ENCODE results near the gene DDX4.

DDX4 gene

GRCh38 chr5:55821731-55822512 lies 84.1 kb downstream of the DDX4 start:
- peak; percentile 31 for DNase-seq (ENCODE audit: low spot score)

DNA sequence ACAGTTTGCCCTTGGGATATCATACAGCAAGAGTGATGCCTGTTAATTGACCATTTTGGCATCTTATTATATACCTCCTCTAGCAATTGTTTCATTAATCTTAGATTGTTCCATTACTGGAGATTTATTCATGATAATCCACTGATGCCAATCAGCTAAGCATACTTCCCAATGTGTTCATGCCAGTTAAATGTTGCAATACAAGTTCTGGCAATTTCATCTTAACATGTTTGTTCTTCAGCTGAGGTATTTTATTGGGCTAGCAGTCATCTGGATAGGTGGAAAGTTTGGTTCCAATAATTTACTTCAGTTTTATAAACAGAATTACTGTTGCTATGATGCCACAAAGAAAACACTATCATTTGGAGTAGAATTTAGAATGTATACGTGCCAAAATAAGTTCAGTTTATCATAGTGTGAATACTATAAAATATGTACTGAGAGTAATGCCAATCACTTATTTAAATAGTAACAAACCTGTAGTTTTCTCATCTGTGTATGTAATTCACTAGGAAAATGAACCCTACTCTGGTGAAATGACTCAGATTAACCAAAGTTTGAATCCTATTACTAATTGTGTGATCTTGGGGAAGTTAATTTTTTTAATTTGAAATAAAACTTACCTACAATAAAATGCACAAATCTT lies 85.4 kb downstream of the DDX4 start:
- DNase-seq (ENCODE audit: low spot score): no peak

DNA sequence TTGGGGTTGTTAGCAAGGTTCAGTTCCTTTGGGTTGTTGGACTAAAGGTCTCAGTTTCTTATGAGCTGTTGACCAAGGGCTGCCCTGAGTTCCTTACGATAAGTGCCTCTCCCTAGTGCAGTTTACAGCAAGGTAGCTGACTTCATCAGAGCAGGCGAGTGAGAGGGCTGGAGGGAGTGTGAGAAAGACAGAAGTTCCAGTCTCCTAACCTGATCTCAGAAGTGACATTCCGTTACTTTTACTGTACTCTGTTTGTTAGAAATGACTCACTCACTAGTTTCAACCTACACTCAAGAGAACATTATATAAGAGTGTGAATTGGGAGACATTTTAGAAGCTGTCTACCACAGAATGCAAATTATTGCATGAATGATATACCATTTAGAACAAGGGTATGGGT lies 92.1 kb downstream of the DDX4 start:
- DNase-seq (ENCODE audit: low spot score): no peak

DNA sequence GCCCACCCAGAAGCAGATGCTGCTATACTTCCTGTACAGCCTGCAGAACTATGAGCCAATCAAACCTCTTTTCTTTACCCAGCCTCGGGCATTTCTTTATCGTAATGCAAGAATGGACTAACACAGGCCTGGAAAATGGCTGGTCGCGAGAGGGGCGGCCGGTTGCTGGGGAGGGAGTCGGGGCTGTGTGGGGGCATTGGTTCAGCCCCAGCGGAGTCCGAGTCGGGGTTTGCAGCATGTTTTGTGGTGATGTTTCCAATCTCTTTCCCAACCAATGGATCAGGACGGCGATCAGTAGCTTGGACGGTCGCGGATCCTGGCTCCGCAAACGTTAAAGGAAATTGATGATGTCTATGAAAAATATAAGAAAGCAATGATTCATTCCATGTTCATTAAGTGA lies 94.6 kb downstream of the DDX4 start:
- DNase-seq (ENCODE audit: low spot score): no peak

- no peak for DNase-seq (ENCODE audit: low spot score)
These were observed 98.3 kb downstream of the DDX4 start for GRCh38 chr5:55836191-55836590.

- DNase-seq (ENCODE audit: low spot score): no peak
These were observed 104.1 kb downstream of the DDX4 start for GRCh38 chr5:55841976-55842375.

- DNase-seq (ENCODE audit: low spot score): no peak
These were observed 110.0 kb downstream of the DDX4 start for GRCh38 chr5:55847837-55848236.

DNA sequence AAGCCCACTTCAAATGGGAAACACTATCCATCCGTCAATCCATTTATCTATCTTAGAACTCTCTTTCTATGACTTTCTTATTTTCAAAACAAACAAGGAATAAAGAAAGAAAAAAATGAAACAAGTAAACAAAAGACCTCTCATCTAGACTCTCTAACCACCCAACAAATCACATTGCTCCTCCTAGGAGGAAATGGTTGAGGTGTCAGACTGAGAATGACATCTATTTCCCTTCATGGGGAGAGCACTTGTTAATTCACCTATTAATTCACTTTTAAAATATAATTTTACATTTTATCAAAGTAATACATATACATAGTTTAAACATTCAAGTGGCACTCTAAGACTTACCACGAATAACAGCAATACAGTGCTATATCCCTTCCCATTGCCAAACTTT lies 110.9 kb downstream of the DDX4 start:
- DNase-seq (ENCODE audit: low spot score): no peak

GRCh38 chr5:55850839-55851674 lies 113.2 kb downstream of the DDX4 start, which contains the start of gene IL31RA:
TSS of gene IL31RA (plus strand) at chr5:55851357. CDS start at chr5:55851571, 214 bp downstream.
- no peak for DNase-seq (ENCODE audit: low spot score)

- no peak for DNase-seq (ENCODE audit: low spot score)
These were observed 113.8 kb downstream of the DDX4 start for GRCh38 chr5:55851675-55851979.

- no peak for DNase-seq (ENCODE audit: low spot score)
These were observed 114.6 kb downstream of the DDX4 start for GRCh38 chr5:55852503-55852902.

- no peak for DNase-seq (ENCODE audit: low spot score)
These were observed 115.3 kb downstream of the DDX4 start for GRCh38 chr5:55853041-55853670.

- DNase-seq (ENCODE audit: low spot score): no peak
These were observed 116.0 kb downstream of the DDX4 start for GRCh38 chr5:55853818-55854217.

DNA sequence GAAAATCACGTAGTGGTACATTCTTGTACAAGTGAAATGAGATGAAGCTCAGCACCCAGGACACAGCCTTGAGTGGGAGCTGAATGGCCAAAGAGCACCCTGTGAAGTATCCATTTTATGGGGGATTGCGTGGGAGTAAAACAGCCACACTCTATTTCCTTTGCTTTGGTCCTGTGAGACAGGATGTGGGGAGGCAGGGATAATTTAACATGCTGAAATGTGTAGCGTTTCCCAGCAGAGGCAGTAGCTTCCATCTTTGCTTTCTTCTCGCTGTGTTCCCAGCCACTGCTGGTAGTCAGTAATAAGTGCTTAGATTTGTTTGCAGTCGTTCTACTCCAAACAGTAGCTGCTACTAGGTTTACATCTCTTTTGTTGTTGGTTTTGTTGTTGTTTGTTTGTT lies 117.6 kb downstream of the DDX4 start:
- DNase-seq (ENCODE audit: low spot score): no peak

DNA sequence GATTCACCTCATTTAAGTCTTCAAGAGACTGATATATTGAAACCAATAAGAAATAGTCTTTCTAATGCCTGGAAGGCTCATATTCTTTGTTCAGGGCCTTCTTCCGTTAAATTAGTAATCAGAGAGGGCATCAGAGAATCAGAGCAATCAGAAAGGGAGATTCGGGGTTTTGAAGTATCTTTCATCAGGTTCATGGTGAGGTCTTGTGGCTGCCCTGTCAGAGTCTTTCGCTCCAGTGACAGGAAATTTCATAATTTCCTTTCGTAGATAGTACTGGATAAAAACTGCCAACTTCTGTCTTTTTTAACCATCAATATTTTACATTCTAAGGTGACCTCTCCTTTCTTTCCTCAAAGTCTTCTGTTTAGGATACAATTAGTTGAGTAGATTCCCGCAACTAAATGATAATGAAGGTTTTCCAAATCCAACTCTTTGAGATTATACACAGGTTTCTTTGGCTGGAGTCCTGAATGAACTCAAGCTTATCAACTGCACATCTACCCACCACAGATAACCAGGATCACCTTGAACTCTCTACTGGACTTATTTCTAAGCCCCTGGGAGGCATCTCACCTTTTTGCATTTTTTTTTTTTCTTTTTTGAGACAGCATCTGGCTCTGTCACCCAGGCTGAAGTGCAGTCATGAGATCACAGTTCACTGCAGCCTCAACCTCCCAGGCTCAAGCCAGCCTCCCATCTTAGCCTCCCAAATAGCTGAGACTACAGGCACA lies 118.8 kb downstream of the DDX4 start:
- DNase-seq (ENCODE audit: low spot score): no peak

- DNase-seq (ENCODE audit: low spot score): no peak
These were observed 119.4 kb downstream of the DDX4 start for GRCh38 chr5:55857247-55857640.

GRCh38 chr5:55858104-55858503 lies 120.2 kb downstream of the DDX4 start:
- DNase-seq (ENCODE audit: low spot score): no peak

- DNase-seq (ENCODE audit: low spot score): no peak
These were observed 122.4 kb downstream of the DDX4 start for GRCh38 chr5:55860288-55860687.

- no peak for DNase-seq (ENCODE audit: low spot score)
These were observed 122.8 kb downstream of the DDX4 start for GRCh38 chr5:55860709-55861108.

DNA sequence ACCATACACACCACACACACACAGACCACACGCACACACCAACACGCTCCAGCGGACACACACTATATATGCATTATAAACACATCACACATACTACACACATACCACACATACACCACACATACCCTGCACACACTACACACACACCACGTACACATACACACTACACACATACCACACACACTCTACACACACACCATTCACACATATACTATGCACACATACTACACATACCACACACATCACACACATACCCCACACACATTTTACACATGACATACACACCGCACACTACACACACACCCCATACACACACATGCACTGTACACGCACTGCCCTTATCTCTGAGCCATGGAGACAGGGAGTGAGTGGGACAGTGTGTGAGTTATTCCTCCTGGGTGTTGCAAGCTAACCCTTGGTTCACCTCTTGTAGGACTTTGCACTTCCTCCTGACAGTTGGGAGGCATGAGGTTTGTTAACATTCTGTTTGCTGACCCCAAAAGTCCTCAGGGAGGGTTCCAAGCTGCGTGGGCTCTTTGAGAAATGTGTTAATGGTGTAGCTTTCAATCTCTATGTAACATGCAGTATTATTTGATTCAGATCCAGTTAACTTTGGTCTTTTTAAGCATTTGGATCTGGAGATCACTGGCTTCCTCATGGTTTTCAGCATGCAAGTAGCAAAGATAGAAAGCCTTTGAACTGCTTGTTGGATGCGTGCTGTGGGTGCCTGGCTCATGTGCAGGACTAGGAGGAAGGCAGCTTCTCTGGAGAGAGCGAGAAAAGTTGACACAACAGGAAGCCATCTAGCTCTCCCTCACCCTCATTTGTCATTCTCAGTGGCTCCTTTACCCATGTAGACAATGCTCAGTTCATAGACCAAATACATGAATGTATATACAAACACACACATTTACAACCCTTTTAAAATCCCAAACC lies 127.0 kb downstream of the DDX4 start:
- no peak for DNase-seq (ENCODE audit: low spot score)

GRCh38 chr5:55865831-55866230 lies 128.0 kb downstream of the DDX4 start:
- no peak for DNase-seq (ENCODE audit: low spot score)

All from HuH-7.5 (cell line).